Tibial artery (tissue), 4 donors: ENCODE measurements around the gene ZNF831.

Experiments
- DNase-seq, 2 donors: peaks; one replicate each; pipeline ENCODE4 v3.0.0-alpha.2; 2019
- H3K27ac ChIP-seq, 2 donors: fragments of 200-600 bp; sonication (generic) in 1 of 2; 1 replicate in 1 of 2; 2 replicates in 1 of 2; pipeline ENCODE4 v1.5.1; 2018 to 2019; ENCODE audit warnings: mild to moderate bottlenecking in 1 of 2
- H3K27me3 ChIP-seq, 2 donors: fragments of 200-600 bp; sonication (generic) in 1 of 2; one replicate each; pipeline versions ENCODE4 v1.5.1 to v1.6.0; 2016 to 2019
- H3K36me3 ChIP-seq, 3 donors: fragments of 200-600 bp; sonication (generic) in 2 of 3; one replicate each; pipeline ENCODE4 v1.5.1; 2016 to 2019; ENCODE audit warnings: mild to moderate bottlenecking in 2 of 3
- H3K4me1 ChIP-seq, 4 donors: fragments of 200-600 bp; sonication (generic) in 2 of 4; 1 replicate in 3 of 4; 2 replicates in 1 of 4; pipeline ENCODE4 v1.5.1; 2016 to 2019
- H3K4me3 ChIP-seq, 2 donors: fragments of 200-600 bp; sonication (generic) in 1 of 2; 1 replicate in 1 of 2; 2 replicates in 1 of 2; pipeline ENCODE4 v1.5.1; 2018 to 2019; ENCODE audit warnings: mild to moderate bottlenecking in 2 of 2
- H3K9me3 ChIP-seq, 3 donors: fragments of 200-600 bp; sonication (generic) in 1 of 3; one replicate each; pipeline ENCODE4 v1.5.1; 2016 to 2019
- intact Hi-C: fragments of 100-400 bp; cut with DNase I; formaldehyde crosslinking; loops from one replicate; pipeline ENCODE4 v1.15.0; 2023; ENCODE audit warnings: low total_unique reads
- TF ChIP-seq, protein P1 (sequence below), 2 experiments: fragments of 200-600 bp in 1 of 2; fragments of 450-650 bp in 1 of 2; IDR thresholded peaks; one replicate each; pipeline ENCODE4 v1.5.1; 2017 to 2019; ENCODE audit warnings: antibody characterized with exemption in 2 of 2, mild to moderate bottlenecking in 1 of 2, moderate library complexity in 1 of 2

The ZNF831 gene

DNA sequence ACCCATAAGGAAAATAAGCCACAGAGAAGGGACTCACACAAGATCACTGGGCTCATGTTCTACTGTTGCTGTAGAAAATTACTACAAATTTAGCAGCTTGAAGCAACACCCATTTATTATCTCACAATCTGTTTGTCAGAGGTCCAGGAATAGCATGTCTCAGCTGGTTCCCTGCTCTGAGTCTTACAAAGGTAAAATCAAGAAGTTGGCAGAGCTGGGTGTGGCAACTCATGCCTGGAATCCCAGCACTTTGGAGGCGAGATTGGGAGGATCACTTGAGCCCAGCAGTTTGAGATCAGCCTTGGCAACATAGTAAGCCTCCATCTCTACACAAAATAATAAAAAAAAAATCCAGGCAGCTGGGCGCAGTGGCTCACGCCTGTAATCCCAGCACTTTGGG, 28.5 kb upstream of the ZNF831 start:
- TF ChIP-seq, protein P1, sequence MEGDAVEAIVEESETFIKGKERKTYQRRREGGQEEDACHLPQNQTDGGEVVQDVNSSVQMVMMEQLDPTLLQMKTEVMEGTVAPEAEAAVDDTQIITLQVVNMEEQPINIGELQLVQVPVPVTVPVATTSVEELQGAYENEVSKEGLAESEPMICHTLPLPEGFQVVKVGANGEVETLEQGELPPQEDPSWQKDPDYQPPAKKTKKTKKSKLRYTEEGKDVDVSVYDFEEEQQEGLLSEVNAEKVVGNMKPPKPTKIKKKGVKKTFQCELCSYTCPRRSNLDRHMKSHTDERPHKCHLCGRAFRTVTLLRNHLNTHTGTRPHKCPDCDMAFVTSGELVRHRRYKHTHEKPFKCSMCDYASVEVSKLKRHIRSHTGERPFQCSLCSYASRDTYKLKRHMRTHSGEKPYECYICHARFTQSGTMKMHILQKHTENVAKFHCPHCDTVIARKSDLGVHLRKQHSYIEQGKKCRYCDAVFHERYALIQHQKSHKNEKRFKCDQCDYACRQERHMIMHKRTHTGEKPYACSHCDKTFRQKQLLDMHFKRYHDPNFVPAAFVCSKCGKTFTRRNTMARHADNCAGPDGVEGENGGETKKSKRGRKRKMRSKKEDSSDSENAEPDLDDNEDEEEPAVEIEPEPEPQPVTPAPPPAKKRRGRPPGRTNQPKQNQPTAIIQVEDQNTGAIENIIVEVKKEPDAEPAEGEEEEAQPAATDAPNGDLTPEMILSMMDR (IDR thresholded peaks at IDR 0.05), result no peak
- intact Hi-C loops, result no loop called here
- H3K36me3 ChIP-seq, result no peaks in the 10 kb centered on the region
- no peak overlapping the region for H3K4me3 ChIP-seq
- no peak for DNase-seq
- H3K27ac ChIP-seq, result no peak overlapping the region
- no peaks in the 10 kb centered on the region for H3K4me1 ChIP-seq
- H3K27me3 ChIP-seq, result peaks cover 0 to 2% of the 10 kb centered on the region in 2 donors
- no peaks in the 10 kb centered on the region for H3K9me3 ChIP-seq

DNA sequence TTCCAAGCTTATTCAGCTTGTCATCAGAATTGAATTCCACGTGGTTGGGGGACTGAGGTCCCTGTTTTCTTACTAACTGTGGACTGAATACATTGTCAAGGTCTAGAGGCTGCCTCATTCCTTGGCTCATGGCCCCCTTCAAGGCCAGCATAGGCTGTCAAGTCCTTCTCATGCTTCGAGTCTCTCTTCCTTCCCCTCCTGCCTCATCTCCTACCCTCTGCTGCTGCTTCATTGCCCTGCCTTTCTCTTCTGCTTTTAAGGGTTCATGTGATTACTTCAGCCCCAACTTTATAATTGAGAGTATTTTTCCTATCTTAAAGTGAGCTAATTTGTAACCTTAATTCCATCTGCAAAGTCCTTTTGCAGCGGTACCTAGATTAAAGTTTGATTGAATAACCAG, 27.6 kb upstream of the ZNF831 start:
- no peak overlapping the region for H3K4me3 ChIP-seq
- intact Hi-C loops, result no loop called here
- H3K36me3 ChIP-seq, result no peaks in the 10 kb centered on the region
- H3K27me3 ChIP-seq, result peaks cover 0 to 2% of the 10 kb centered on the region in 2 donors
- no peaks in the 10 kb centered on the region for H3K4me1 ChIP-seq
- no peak overlapping the region for H3K27ac ChIP-seq
- TF ChIP-seq, protein P1 (IDR thresholded peaks at IDR 0.05), result no peak
- no peak for DNase-seq
- no peaks in the 10 kb centered on the region for H3K9me3 ChIP-seq

DNA sequence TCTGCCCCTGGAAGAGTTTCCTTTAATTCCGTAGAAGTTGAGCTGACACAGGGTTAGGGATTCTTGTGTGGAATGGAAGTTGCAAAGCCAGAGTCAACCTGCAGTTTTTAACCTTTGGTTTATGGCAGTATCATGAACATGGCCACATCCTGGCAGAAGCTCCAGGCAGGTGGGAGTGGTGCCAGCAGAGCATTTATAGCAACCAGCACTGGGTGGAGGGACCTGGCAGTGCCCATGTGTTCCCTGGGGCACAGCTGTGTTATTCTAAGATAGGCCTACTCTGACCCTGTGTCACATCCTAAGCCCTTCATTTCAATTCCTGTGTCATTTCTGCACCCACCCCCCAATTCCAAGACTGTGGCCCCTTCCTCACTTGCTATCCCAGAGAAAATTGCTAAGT, 26.1 kb upstream of the ZNF831 start:
- TF ChIP-seq, protein P1 (IDR thresholded peaks at IDR 0.05), result no peak
- H3K9me3 ChIP-seq, result no peaks in the 10 kb centered on the region
- no peak overlapping the region for H3K27ac ChIP-seq
- intact Hi-C loops, result no loop called here
- peaks cover 0 to 2% of the 10 kb centered on the region in 2 donors for H3K27me3 ChIP-seq
- no peak for DNase-seq
- no peak overlapping the region for H3K4me3 ChIP-seq
- H3K36me3 ChIP-seq, result no peaks in the 10 kb centered on the region
- H3K4me1 ChIP-seq, result no peaks in the 10 kb centered on the region

DNA sequence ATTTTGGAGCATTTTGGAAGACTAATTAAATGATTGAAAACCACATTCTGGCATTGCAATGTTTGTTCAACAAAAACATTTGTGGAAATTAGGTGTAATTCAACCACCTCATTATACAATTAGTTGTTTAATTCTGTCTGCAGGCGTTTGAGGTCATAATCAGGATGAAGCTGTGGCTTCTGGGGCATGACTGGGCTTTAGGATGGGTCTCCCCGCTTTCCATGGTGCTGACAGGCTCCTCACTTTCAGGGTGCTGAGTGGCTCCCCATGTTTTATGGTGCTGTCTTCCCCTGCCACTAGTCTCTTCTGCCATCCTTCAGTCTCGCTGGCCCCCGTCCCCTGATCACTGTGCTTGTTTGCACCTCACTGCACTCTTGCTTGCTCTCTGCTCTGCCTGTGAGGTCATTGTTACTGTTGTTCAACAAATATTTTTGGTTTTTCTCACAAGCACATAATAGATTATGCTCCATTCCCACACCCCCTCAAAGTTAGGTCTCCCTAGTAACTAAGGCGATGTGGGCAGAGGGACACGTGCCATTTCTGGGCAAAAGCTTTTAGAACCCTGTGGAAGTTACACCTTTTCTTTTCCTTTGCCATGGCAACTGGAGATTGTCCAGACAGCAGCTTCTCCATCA, 25.4 kb upstream of the ZNF831 start:
- H3K9me3 ChIP-seq, result no peaks in the 10 kb centered on the region
- TF ChIP-seq, protein P1 (IDR thresholded peaks at IDR 0.05), result no peak
- intact Hi-C loops, result no loop called here
- DNase-seq, result no peak
- no peak overlapping the region for H3K4me3 ChIP-seq
- peaks cover 0 to 7% of the 10 kb centered on the region in 2 donors for H3K27me3 ChIP-seq
- no peaks in the 10 kb centered on the region for H3K36me3 ChIP-seq
- no peaks in the 10 kb centered on the region for H3K4me1 ChIP-seq
- H3K27ac ChIP-seq, result no peak overlapping the region

DNA sequence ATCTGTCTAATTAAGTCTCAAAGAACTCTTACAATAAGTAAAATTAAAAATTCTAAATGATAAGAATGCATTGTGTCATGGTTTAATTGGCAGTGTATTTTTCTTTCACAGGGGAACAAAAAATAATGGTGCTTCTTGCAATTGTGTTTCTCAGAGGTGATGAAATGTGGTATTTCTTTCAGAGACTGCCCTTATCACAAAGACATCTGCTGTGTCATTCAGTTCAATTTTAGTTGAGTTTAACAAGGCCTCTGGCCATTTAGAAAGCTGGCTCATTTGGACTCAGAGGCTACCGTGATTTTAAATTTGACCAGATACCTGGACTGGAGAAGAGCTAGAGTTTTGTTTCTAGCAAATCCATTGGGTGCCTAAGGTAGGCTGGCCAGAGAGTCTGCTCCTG, 23.6 kb upstream of the ZNF831 start:
- Histone ChIP-seq H3K27me3 (peaks cover 0 to 7% of the 10 kb centered on the region in 2 donors), H3K4me3 (no peak overlapping the region), H3K9me3 (no peaks in the 10 kb centered on the region), H3K27ac (no peak overlapping the region), H3K4me1 (no peaks in the 10 kb centered on the region), H3K36me3 (no peaks in the 10 kb centered on the region)
- DNase-seq, result no peak
- TF ChIP-seq, protein P1 (IDR thresholded peaks at IDR 0.05), result no peak
- intact Hi-C loops, result no loop called here
